SIG-M5 treated with dmso at 0.1 percent for 504 hours (cell line): ENCODE measurements around the gene TLR8.
"Not testable (repeated sequence)": the region's sequence is repeated elsewhere in the genome, so short reads cannot be mapped to it uniquely, and the experiment has no call there.

ENCODE experiments used
- DNase-seq: peaks from one replicate; lab custom pipeline; 2025; ENCODE audit not compliant: unreplicated experiment; lab: John Stamatoyannopoulos, UW

TLR8 gene

GRCh38 chrX:12946406-12946805 lies 40.0 kb downstream of the TLR8 start:
- DNase-seq = no peak

GRCh38 chrX:12946838-12947544 lies 40.6 kb downstream of the TLR8 start:
- DNase-seq = peak; percentile 81

DNA sequence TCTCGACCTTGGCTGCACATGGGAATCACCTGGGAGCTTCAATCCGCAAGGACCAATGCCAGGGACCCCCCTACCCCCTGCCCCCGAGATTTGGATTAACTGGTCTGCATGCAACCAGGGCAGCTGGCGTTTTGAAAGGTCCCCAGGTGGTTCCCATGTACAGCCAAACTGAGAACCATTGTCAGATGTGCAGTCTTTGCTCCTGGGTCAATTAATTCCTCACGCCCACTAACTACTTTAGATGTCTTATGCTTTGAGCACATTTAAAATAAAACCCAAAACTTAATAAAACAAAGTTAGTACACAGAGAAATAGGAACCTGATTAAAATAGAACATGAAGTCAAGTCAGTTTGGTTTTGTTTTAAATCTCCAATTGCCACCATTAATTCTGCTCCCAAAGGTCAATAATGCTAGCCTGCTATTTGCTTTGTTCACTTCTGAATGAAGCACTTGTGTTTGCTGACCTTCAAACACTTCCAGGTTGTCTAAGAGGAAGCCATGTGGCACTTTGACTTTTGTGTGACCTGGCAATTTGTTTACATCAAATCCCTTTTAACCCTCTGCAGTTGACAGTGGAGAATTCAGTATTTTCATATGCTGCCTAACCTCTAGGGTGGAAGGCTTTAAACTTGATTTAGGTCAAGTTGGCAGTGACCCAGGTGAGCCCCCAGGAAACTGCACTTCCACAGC lies 41.3 kb downstream of the TLR8 start:
- no peak for DNase-seq

- no peak for DNase-seq
Measured at GRCh38 chrX:12948495-12948894, 42.1 kb downstream of the TLR8 start.

DNA sequence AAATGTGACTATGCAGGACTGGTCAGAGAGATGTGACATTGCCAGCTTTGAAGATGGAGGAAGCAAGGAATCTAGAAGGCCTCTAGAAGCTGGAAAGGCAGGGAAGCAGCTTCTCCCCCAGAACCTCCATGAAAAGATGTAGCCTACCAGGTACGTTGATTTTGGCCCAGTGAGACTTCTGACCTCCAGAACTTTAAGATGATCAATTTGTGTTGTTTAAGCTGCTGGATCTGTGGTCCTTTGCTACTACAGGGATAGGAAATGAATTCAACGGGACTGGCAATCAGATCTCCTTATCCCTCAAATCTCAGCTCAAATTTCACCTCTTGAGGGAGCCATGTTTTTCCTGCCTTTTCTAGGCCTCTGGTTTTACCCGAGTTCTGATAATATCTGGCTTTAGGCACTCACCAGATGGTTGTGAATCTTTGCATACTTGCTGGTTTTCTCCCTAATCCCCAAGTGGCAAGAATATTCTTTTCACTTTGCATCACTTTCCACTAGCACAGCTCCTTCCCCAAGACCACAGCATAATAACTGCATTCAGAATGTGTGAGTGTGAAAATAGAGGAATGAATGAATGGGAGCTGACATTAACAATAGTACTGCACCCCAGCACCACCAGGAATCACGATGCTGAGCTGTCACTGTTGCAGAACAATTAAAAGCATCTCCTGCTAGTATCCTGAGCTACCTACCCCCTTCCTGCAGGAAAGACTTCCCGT lies 42.9 kb downstream of the TLR8 start:
- no peak for DNase-seq

DNA sequence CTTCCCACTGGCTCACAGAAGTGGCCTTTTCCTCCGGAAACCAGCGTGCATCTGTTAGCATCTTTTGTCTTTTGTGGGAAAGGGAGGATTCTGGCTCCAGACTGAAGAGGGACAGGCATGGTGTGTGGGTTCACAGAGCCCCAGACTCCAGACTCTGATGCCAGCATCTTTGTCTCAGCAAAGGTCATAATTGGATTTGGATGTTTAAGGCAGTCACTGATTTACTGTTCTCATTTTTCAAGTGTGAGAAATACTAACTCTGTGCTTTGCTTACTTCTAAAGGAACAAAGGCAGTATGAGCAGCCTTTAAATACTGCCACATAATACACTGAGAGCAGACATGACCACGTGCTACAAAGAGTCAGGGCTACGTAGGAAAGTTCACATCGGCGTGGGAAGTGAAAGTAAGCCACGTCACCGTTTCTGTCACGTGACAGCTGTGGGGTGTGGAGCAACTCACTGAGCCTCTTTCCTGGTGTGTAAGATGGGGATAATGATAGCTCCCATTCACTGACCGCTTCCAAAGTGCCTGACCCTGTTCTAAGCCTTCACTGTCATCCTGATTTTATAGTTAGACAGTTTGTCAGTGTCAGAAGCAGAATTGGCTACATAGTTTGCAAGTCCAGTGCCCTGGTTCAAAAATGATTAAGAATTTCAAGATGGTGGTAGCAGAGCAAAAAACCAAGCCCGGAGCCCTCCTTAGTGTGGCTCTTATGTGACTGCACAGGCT lies 43.7 kb downstream of the TLR8 start:
- DNase-seq = peak; percentile 89

DNA sequence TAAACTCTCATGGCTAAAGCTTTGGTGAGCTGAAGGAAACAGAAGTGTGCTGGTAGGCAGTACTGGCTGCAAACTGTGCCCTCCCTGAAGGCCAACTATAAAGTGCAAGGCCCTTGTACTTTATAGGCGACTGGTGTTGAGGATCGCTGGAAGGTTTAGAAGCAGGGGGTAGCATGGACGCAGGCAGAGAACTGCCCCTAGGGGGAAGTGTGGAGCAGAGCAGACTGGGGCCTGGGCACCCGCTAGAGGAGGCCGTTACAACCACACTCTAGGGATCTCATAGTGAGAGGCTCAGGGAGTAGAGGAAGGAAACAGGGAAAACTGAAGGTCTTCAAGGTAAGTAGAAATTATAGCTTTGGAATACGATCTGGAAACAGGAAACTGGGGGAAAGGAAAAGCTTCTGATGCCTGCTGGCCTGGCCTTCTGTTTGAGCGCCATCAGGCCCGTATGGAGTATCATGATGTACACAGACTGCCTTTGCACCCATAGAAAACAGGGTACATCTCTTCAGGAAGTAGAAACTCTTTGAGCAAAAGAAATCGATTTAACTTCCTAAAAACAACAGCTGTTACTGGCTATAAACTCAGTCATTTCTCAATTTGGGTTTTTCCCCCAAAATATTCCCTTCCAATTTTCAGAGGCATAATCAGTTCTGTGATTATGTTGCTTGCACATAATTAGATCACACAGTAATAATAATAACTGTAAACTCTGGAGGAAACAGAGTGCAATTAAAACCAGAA lies 44.6 kb downstream of the TLR8 start:
- peak; percentile 86 for DNase-seq

- DNase-seq = no peak
Measured at GRCh38 chrX:12951595-12951975, 45.2 kb downstream of the TLR8 start.

DNA sequence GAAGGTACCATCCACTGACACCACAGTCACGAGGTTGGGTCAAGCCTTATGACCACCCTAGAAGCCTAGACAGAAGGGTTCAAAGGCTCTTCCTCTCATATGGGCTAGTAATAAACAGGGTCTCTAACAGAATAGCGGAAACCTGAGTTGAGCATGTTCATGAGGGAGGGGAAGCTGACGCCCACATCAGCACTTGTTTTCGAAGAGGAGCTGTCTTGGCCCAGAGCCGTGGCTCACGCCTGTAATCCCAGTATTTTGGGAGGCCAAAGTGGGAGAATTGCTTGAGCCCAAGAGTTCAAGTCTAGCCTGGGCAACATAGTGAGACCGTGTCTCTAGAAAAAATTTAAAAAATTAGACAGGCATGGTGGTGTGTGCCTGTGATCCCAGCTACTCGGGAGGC lies 47.0 kb downstream of the TLR8 start:
- no peak for DNase-seq

DNA sequence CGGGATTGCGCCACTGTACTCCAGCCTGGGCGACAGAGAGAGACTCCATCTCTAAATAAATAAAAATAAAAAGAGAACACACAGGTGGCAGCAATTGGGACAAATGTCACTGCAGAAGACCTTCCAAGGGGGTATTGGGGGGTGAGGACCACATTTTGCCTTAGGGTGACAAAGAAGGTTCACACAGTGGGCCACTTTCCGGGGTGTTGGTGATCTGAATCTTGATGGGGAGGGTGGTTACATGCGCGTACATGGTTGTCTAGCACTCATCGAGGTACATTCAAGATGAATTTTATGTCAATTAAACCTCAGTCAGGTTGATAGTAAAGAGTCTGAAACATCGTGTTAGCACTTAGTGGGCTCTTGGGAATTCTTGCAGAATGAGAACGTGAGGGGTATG lies 48.0 kb downstream of the TLR8 start:
- DNase-seq = no peak

DNA sequence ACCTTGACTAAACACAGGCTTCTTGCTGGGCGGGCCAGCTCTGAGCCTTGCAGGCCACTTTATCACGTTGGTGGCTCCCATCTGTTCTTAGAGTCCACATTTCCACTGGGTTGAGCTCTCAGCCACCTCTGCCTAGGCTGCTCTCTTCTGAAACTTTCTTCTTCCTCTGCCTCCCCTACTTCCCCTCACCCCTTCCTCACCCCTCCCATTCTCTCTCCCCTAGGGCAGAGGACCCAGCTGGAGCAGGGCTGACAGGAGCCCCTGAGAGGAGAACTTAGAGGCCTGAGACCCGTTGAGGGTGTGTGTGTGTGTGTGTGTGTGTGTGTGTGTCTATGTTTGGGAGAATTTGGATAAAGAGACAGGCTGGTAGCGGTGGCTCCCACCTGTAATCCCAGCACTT lies 48.6 kb downstream of the TLR8 start:
- peak; percentile 64 for DNase-seq

GRCh38 chrX:12955882-12956703 lies 49.7 kb downstream of the TLR8 start:
- DNase-seq = peak; percentile 95

DNA sequence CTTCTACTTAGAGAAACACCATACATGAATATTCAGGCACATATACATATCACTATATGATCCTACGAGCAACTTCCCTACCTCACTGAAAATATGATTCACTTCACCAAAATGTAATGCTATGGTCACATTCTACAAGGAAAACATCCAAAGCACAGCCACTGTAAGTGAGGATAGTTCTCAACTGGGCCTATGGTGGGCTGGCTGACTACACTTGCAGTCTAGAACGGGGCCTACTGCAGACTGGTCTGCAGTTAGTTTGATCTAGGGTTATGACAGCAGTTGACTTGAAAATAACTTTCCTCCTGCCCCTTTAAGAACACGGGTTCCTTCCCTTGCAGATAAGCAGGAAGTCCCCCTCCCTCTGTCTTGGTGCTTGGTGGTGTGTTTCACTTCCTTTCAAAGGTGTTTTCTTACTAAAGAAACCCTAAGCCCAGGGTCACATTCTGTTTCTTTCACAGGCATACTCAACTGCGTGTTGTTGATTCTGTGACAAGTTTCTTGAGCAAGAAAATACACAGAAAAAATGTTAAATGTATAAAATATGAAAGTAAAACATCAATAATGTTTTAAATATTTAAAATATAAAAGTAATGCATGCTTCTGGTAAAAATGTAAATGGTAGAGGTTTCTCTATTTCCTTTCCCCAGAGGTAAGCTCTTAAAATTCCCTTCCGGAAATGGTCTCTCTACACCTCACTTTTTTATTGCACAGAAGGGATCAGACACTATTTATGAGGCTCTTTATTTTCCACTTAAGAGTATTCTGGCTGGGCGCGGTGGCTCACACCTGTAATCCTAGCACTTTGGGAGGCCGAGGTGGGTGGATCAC lies 50.5 kb downstream of the TLR8 start:
- peak; percentile 89 for DNase-seq

DNA sequence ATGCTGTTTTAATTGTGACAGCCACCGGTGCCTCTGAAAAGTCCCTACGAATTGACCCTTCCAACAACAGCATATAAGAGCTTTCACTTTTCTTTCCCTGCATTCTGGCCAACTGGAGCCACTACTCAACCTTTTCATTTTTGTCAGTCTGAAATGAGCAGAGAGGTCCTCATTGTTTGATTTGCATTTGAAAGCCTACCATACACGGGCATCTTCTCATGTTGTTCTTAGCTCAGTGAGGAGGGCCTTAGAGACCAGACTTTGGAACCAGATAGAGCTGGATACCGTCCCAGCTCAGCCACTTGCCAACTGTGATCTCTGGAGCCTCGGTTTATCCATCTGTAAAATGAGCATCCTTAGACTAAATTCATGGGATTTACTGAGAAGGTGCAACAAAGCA lies 51.6 kb downstream of the TLR8 start:
- DNase-seq = no peak

DNA sequence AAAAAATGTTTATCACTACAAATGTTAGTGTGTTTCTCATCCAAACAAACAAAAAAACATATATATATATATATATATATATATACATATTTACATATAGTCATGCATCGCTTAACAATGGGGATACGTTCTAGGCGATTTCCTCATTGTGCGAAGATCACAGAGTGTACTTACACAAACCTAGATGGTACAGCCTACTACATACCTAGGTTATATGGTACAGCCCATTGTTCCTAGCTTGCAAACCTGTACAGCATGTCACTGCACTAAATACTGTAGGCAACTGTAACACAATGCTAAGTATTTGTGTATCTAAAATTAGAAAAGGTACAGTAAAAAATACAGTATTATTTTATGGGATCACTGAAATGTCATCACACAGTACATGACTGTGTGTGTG lies 52.0 kb downstream of the TLR8 start:
- no peak for DNase-seq

GRCh38 chrX:12961196-12961718 lies 54.8 kb downstream of the TLR8 start:
- DNase-seq = no peak

DNA sequence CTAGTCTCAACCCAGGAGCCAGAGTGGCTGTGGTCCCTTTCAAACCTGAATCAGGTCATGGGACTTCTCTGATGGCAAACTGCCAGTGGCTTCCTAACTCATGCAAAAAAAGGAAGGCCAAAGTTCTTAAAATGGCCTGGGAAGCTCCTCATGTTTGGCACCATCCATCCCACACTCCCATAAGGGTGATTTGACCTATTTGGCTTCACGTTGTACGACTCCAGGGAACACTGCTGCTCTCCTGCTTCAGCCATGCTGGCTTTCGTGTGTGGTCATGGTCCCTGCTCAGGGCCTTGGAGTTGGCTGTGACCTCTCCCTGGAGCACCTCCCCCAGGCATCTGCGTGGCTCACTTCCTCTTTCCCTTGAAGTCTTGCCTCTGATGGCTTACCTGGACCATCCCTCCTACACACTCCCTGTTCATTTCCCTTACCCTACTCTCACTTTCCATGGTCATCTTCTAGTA lies 55.7 kb downstream of the TLR8 start:
- no peak for DNase-seq

- not testable (repeated sequence) for DNase-seq
Measured at GRCh38 chrX:12963210-12963850, 56.9 kb downstream of the TLR8 start.
